Measurements from ENCODE around the gene OR10AG1. TPM values are rescaled to one million over a fixed set of nuclear protein-coding genes. Genes with fewer than 3 reads are reported as not detected.

OR10AG1 gene
- total RNA-seq: not detected

DNA sequence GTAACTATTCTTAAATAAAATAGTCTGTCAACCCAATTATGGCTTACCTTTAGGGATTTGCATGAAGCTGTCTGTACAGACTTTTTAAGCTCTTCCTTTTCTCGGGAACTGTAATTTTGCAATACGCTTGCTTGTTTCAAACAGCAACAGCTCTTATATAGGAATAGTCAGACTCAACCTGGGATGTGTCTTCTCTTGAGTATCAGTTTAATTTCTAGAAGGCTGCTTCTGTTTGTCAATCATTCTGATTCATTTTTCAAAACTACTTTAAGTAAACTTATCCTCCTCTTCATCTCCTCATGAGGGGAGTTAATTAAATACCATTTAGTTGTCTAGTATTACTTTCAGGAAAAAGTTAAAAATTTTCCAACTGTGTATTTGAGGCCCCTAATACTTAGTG, at the start of gene OR10AG1:
Gene OR10AG1, minus strand, starts transcription at position 101 of the 400 bp plus-strand sequence. Its CDS starts 38 bp downstream, at position 63.
- Histone ChIP-seq H3K27me3 (no peaks in the 10 kb centered on the region), H3K36me3 (no peaks in the 10 kb centered on the region), H3K9me3 (no peaks in the 10 kb centered on the region), H3K4me1 (no peaks in the 10 kb centered on the region), H3K27ac (no peak within 1 kb of the TSS), H3K4me3 (no peak within 1 kb of the TSS)
- 75 to 88% methylated on average over 2 of the region's 2 CpGs for WGBS, 2 donors (ENCODE audit: low coverage in 1 of 2)
- intact Hi-C loops (cut with DNase I; ENCODE audit: low total_unique reads): no loop called here
- in situ Hi-C loops (cut with MboI; ENCODE audit: low pct_ligation_motif_present in 1 of 4, low pct_unique_long_range_greater_than_20kb in 1 of 4, low sequenced_read_pairs in 3 of 4): no loop called here
- TF ChIP-seq POLR2AphosphoS5 (IDR thresholded peaks at IDR 0.05): no peak
- TF ChIP-seq EP300 (IDR thresholded peaks at IDR 0.05; ENCODE audit: low read depth): no peak
- TF ChIP-seq, protein P1, sequence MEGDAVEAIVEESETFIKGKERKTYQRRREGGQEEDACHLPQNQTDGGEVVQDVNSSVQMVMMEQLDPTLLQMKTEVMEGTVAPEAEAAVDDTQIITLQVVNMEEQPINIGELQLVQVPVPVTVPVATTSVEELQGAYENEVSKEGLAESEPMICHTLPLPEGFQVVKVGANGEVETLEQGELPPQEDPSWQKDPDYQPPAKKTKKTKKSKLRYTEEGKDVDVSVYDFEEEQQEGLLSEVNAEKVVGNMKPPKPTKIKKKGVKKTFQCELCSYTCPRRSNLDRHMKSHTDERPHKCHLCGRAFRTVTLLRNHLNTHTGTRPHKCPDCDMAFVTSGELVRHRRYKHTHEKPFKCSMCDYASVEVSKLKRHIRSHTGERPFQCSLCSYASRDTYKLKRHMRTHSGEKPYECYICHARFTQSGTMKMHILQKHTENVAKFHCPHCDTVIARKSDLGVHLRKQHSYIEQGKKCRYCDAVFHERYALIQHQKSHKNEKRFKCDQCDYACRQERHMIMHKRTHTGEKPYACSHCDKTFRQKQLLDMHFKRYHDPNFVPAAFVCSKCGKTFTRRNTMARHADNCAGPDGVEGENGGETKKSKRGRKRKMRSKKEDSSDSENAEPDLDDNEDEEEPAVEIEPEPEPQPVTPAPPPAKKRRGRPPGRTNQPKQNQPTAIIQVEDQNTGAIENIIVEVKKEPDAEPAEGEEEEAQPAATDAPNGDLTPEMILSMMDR (IDR thresholded peaks at IDR 0.05): no peak
- no peak for TF ChIP-seq POLR2A (IDR thresholded peaks at IDR 0.05)
- DNase-seq: no peak

DNA sequence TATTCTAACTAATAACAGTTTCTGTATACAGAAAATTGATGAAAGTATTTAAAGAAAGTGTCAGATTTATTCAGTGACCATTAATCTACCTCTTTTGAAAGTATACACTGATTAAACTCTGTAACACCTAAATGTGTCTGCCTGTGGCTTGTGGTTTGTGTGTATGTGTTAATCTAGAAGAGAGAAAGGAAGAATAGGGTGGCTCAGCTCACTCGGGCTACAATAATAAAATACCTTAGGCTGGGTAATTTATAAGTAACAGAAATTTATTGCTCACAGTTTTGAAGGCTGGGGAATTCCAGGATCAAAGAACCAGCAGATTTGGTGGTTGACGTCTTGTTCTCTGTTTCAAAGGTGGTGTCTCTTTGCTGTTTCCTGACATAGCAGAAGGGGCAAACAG, 44.1 kb upstream of the OR10AG1 start:
- Histone ChIP-seq H3K27ac (no peak overlapping the region), H3K9me3 (peaks cover 0 to 3% of the 10 kb centered on the region in 2 donors), H3K36me3 (no peaks in the 10 kb centered on the region), H3K4me3 (no peak overlapping the region), H3K4me1 (no peaks in the 10 kb centered on the region), H3K27me3 (no peaks in the 10 kb centered on the region)
- DNase-seq: no peak
- TF ChIP-seq EP300 (IDR thresholded peaks at IDR 0.05; ENCODE audit: low read depth): no peak
- no peak for TF ChIP-seq POLR2A (IDR thresholded peaks at IDR 0.05)
- TF ChIP-seq, protein P1 (IDR thresholded peaks at IDR 0.05): no peak
- TF ChIP-seq POLR2AphosphoS5 (IDR thresholded peaks at IDR 0.05): no peak
- intact Hi-C loops (cut with DNase I; ENCODE audit: low total_unique reads) (no loop called here), in situ Hi-C loops (cut with MboI; ENCODE audit: low pct_ligation_motif_present in 1 of 4, low pct_unique_long_range_greater_than_20kb in 1 of 4, low sequenced_read_pairs in 3 of 4) (no loop called here)
- WGBS, 2 donors (ENCODE audit: low coverage in 1 of 2): 28 to 36% methylated on average over 2 of the region's 2 CpGs

- Histone ChIP-seq H3K4me1 (no peaks in the 10 kb centered on the region), H3K36me3 (no peaks in the 10 kb centered on the region), H3K27ac (no peak overlapping the region), H3K9me3 (peaks cover 0 to 3% of the 10 kb centered on the region in 2 donors), H3K4me3 (no peak overlapping the region), H3K27me3 (no peaks in the 10 kb centered on the region)
- in situ Hi-C loops (cut with MboI; ENCODE audit: low pct_ligation_motif_present in 1 of 4, low pct_unique_long_range_greater_than_20kb in 1 of 4, low sequenced_read_pairs in 3 of 4): no loop called here
- no peak for DNase-seq
- TF ChIP-seq EP300 (IDR thresholded peaks at IDR 0.05; ENCODE audit: low read depth) (no peak), POLR2AphosphoS5 (IDR thresholded peaks at IDR 0.05) (no peak), POLR2A (IDR thresholded peaks at IDR 0.05) (no peak)
- TF ChIP-seq, protein P1 (IDR thresholded peaks at IDR 0.05): no peak
- intact Hi-C loops (cut with DNase I; ENCODE audit: low total_unique reads): no loop called here
These were observed 41.0 kb upstream of the OR10AG1 start for GRCh38 chr11:56010716-56011115.

DNA sequence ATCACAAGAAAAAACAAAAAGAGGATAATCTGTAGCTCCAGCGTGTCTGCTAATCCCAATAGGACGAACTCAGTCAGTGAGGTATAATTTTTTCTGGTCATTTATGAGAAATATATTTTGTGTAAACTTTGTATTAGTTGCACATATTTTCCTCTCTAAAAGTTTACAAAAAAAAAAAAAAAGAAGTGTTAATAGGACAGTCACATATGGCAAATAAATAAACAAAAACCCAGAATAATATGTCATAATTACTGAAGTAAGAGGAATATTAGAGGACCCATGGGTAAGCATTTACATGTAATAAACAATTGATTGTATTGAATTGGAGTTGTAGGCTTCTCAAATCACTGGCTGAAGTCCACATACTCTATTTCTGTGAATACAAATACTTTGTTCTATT, 24.8 kb upstream of the OR10AG1 start, which contains the start of gene OR5F1:
Gene OR5F1, minus strand, starts transcription at position 101 of the 400 bp plus-strand sequence. Its CDS starts 0 bp downstream, at position 101.
- H3K27ac ChIP-seq: no peak within 1 kb of the TSS
- H3K4me1 ChIP-seq: no peaks in the 10 kb centered on the region
- TF ChIP-seq, protein P1 (IDR thresholded peaks at IDR 0.05): no peak
- intact Hi-C loops (cut with DNase I; ENCODE audit: low total_unique reads): no loop called here
- H3K36me3 ChIP-seq: no peaks in the 10 kb centered on the region
- no peaks in the 10 kb centered on the region for H3K9me3 ChIP-seq
- H3K4me3 ChIP-seq: no peak within 1 kb of the TSS
- H3K27me3 ChIP-seq: no peaks in the 10 kb centered on the region
- DNase-seq: no peak
- WGBS, 2 donors (ENCODE audit: low coverage in 1 of 2): 59 to 60% methylated on average over 2 of the region's 2 CpGs
- in situ Hi-C loops (cut with MboI; ENCODE audit: low pct_ligation_motif_present in 1 of 4, low pct_unique_long_range_greater_than_20kb in 1 of 4, low sequenced_read_pairs in 3 of 4): no loop called here
